Stimulated activated CD8-positive, alpha-beta memory T cell treated with anti-CD3 and anti-CD28 coated beads, Interleukin-2, amount 100 ng/mL, for 48 hours (primary cell): Measurements from ENCODE around the gene CMC2.

Source experiments
- DNase-seq, 2 donors: peaks; one replicate each; pipeline ENCODE4 v3.0.0-alpha.2; 2020; ENCODE audit warnings: low read depth in 2 of 2

The CMC2 gene

DNA sequence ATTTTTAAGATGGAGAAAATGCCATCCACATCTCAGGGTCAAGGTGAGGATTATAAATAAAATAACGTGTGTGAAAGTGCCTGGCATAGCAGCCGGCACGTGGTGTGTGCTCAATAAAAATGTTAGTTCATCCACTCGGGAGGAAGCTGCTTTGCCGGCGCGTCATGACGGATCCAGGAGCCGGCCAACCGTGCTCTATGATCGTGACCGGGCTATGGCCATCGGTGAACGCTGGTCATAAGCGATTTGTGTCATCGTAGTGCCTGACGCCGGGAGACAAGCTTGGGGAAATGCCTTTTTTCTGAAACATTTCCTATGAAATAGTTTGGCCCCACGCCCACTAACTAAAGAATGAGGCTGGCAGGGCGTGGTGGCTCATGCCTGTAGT, 74.0 kb downstream of the CMC2 start:
- DNase-seq = no peak

DNA sequence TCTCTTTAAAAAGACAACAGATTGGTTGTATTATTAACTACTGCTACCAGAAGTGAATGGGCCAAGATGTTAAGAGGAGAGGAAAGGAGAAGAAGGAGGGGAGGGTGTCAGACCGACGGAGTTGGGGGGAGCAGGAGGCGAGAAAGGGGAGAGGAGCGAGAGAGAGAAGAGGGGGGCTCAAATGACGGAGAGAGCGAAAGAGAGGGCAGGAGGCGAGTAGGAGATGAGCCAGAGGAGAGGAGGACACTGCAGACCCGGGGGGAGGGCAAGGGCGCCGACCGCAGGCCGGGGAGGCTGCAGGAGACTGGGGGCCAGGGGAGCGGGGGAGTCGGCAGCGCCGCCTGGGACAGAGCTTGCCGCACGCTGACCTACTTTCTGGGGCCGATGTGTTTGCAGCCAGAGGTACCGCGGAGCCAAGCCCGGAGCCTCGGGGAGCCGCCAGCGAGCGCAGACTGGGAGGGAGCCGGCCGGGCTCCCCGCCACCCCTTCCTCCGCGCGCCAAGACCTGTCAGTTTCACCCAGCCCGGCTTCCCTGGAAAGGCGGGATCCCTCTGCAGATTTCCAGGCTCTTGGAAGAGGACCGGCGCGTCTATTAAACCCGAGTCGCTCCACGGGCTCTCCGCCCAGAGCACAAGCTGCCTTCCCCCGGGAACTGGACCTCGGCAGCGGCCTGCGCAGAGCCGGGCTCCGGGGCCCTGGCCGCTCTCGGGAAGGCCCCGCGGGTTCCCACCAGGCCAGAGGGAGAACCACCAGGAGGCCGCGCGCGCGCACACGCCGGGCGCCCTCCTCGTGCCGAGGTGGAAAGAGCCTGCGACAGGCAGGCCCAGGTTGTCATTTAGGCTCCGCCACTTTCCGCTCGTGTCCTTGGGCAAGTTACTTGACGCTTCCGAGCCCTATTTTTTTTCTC, 74.6 kb downstream of the CMC2 start:
- peak in 1 of 2 donors; percentile 5 for DNase-seq

DNA sequence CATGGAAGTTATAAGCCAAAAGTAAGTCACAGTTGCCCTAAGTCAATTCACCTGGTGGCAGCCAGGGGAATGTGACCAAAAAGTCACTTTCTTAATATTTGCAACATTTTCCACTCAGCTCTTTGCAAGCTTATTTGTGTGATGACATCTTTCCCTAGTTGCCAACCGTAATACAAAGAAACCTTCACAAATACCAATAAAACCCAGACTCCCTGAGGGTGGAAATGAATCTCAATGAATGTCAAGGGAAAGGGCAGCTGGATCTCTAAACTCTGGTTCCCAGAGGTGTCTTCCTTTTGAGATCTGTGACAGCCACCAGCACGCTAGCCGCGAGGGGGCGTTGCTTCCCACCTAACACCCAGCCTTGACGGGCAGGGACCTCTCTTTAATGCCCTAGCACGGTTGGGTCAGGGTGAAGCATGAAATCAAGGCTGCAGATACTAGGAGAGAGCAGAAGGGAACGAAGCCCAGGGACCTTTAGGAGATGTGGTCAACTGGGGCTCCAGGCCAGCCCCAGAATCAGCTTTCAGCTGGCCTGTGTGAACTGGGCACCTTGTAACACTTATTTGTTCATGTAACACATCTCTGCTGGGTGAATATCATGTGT, 82.2 kb downstream of the CMC2 start:
- peak; percentile 34 to 46 for DNase-seq

DNA sequence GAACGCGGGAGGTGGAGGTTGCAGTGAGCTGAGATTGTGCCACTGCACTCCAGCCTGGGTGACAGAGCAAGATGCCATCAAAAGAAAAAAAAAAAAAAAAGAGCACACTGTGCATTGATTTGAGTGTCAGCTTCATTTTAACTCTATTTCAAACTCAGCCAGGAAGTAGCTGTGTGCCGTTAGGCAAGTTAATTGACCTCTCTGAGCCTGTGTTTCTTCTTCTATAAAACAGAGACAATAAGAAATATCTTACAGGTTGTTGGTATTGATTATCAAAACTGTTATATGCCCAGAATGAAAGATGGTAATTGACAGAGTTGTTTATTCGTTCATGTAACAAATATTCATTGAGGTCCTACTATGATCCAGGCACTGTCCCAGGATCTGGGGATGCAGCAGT, 83.3 kb downstream of the CMC2 start:
- DNase-seq = no peak
